GM23338 (cell line): ENCODE measurements around the gene ZNF485. TPM values are rescaled to one million over a fixed set of nuclear protein-coding genes. Genes with fewer than 3 reads are reported as not detected.

Experiments
- ATAC-seq: fragments of 200-7000 bp; cut with Tn5 transposase; 3 replicates; pipeline ENCODE4 v1.9.1; 2020
- DNase-seq: peaks from one replicate; pipeline ENCODE4 v3.0.0-alpha.2; 2015; ENCODE audit warnings: low spot score
- H2AFZ ChIP-seq: fragments of 200-600 bp; sonication (generic); 2 replicates; pipeline ENCODE4 v1.8.0; 2016; ENCODE audit warnings: antibody characterized with exemption, mild to moderate bottlenecking, moderate library complexity
- H3F3A ChIP-seq: fragments of 200-600 bp; sonication (generic); replicated peaks from 2 replicates; pipeline ENCODE4 v1.8.0; 2017; ENCODE audit warnings: antibody characterized with exemption, mixed run types, low read depth
- H3K27ac ChIP-seq: fragments of 200-600 bp; sonication (generic); 2 replicates; pipeline ENCODE4 v1.6.1; 2016; ENCODE audit warnings: low read depth
- H3K27me3 ChIP-seq: fragments of 200-600 bp; sonication (generic); 2 replicates; pipeline ENCODE4 v1.8.0; 2016; ENCODE audit warnings: mild to moderate bottlenecking, mixed run types, moderate library complexity; ENCODE audit not compliant: insufficient read depth
- H3K36me3 ChIP-seq: fragments of 200-600 bp; sonication (generic); 2 replicates; pipeline ENCODE4 v1.8.0; 2016; ENCODE audit warnings: mild to moderate bottlenecking; ENCODE audit not compliant: insufficient read depth
- H3K4me1 ChIP-seq: fragments of 200-600 bp; sonication (generic); 2 replicates; pipeline ENCODE4 v1.8.0; 2016; ENCODE audit warnings: mild to moderate bottlenecking, moderate library complexity; ENCODE audit not compliant: insufficient read depth
- H3K4me2 ChIP-seq: fragments of 200-600 bp; sonication (generic); 2 replicates; pipeline ENCODE4 v1.7.1; 2017; ENCODE audit warnings: mixed run types
- H3K4me3 ChIP-seq: fragments of 200-600 bp; sonication (generic); 2 replicates; pipeline ENCODE4 v1.6.1; 2016; ENCODE audit warnings: mixed run types
- H3K79me2 ChIP-seq: fragments of 200-600 bp; sonication (generic); replicated peaks from 2 replicates; pipeline ENCODE4 v1.8.0; 2017; ENCODE audit warnings: mild to moderate bottlenecking; ENCODE audit not compliant: insufficient read depth
- H3K9me2 ChIP-seq: fragments of 200-600 bp; sonication (generic); 2 replicates; pipeline ENCODE4 v1.8.0; 2017; ENCODE audit not compliant: insufficient read depth
- H4K20me1 ChIP-seq: fragments of 200-600 bp; sonication (generic); replicated peaks from 2 replicates; pipeline ENCODE4 v1.8.0; 2017; ENCODE audit warnings: mild to moderate bottlenecking; ENCODE audit not compliant: insufficient read depth
- H3K27ac Mint-ChIP-seq: 2 replicates; pipeline ENCODE4 v1.8.0; 2020; ENCODE audit warnings: inconsistent platforms, mild to moderate bottlenecking, moderate library complexity, mixed read lengths
- H3K27me3 Mint-ChIP-seq: 3 replicates; pipeline ENCODE4 v1.8.0; 2022; ENCODE audit warnings: low read depth, mild to moderate bottlenecking, moderate library complexity, mixed read lengths, inconsistent platforms; ENCODE audit not compliant: insufficient read depth, poor library complexity
- H3K36me3 Mint-ChIP-seq: 3 replicates; pipeline ENCODE4 v1.8.0; 2021; ENCODE audit warnings: low read depth, mild to moderate bottlenecking, inconsistent platforms, moderate library complexity, mixed read lengths
- H3K4me1 Mint-ChIP-seq: 3 replicates; pipeline ENCODE4 v1.8.0; 2020; ENCODE audit warnings: mild to moderate bottlenecking, inconsistent platforms, mixed read lengths
- H3K4me3 Mint-ChIP-seq: 3 replicates; pipeline ENCODE4 v1.8.0; 2021; ENCODE audit warnings: moderate library complexity, mild to moderate bottlenecking, inconsistent platforms, mixed read lengths
- H3K9me3 Mint-ChIP-seq: 3 replicates; pipeline ENCODE4 v1.8.0; 2020; ENCODE audit warnings: moderate library complexity, mild to moderate bottlenecking, inconsistent platforms, mixed read lengths
- CREB1 ChIP-seq: fragments of 250-450 bp; sonication (Bioruptor Pico); IDR thresholded peaks from 2 replicates; pipeline ENCODE4 v1.5.0; 2020; ENCODE audit warnings: low read depth, mild to moderate bottlenecking, moderate library complexity
- EZH2 ChIP-seq: fragments of 200-600 bp; sonication (generic); IDR thresholded peaks from one replicate; pipeline ENCODE4 v1.8.0; 2017; ENCODE audit warnings: antibody characterized with exemption, mild to moderate bottlenecking, low read depth; ENCODE audit not compliant: unreplicated experiment
- EZH2phosphoT487 ChIP-seq: fragments of 200-600 bp; sonication (generic); IDR thresholded peaks from one replicate; pipeline ENCODE4 v1.8.1; 2018; ENCODE audit warnings: antibody characterized with exemption; ENCODE audit not compliant: unreplicated experiment
- JUNB ChIP-seq: IDR thresholded peaks from one replicate; pipeline ENCODE4 v1.6.1; 2016; ENCODE audit warnings: antibody characterized with exemption; ENCODE audit not compliant: unreplicated experiment
- NANOG ChIP-seq: IDR thresholded peaks from 2 replicates; pipeline ENCODE4 v1.6.1; 2016; ENCODE audit warnings: antibody characterized with exemption, borderline replicate concordance
- POLR2AphosphoS5 ChIP-seq: IDR thresholded peaks from 2 replicates; pipeline ENCODE4 v1.6.1; 2016; ENCODE audit warnings: antibody characterized with exemption, low read depth
- STAT1 ChIP-seq: IDR thresholded peaks from one replicate; pipeline ENCODE4 v1.6.1; 2016; ENCODE audit warnings: antibody characterized with exemption; ENCODE audit not compliant: unreplicated experiment
- ZNF114 ChIP-seq: fragments of 250-450 bp; sonication (Bioruptor Pico); IDR thresholded peaks from 2 replicates; pipeline ENCODE4 v1.5.0; 2020; ENCODE audit warnings: mild to moderate bottlenecking, moderate library complexity
- ZNF331 ChIP-seq: fragments of 250-450 bp; sonication (Bioruptor Pico); IDR thresholded peaks from 2 replicates; pipeline ENCODE4 v1.5.0; 2020; ENCODE audit warnings: low read depth, mild to moderate bottlenecking, moderate library complexity
- polyA plus RNA-seq: library from polyadenylated mRNA; unstranded; fragments of >200 nt; fragmentation: Nextera tagmentation; extraction: Ambion mirVana; gene quantifications from 2 replicates; pipeline ENCODE4 v1.2.1, GENCODE V29; 2016
- total RNA-seq: library from RNA; depleted of rRNA; stranded (reverse); fragments of >200 nt; shearing (Covaris generic); gene quantifications from 2 replicates; pipeline ENCODE4 v1.2.3, GENCODE V29; 2014
- TF ChIP-seq, protein P1 (sequence below): IDR thresholded peaks from one replicate; pipeline ENCODE4 v1.6.1; 2018; ENCODE audit warnings: antibody characterized with exemption; ENCODE audit not compliant: unreplicated experiment
- TF ChIP-seq, protein P2 (sequence below): fragments of 250-450 bp; sonication (Bioruptor Pico); IDR thresholded peaks from 2 replicates; pipeline ENCODE4 v1.5.0; 2020; ENCODE audit warnings: mild to moderate bottlenecking, moderate library complexity
- TF ChIP-seq, protein P3 (sequence below): IDR thresholded peaks from 2 replicates; pipeline ENCODE4 v1.6.1; 2016; ENCODE audit warnings: antibody characterized with exemption
- TF ChIP-seq, protein P4 (sequence below), 2 experiments: fragments of 200-600 bp in 1 of 2; sonication (generic) in 1 of 2; conservative IDR thresholded peaks; 2 replicates each; pipeline versions ENCODE4 v1.5.1 to v1.6.1; 2016 to 2017; ENCODE audit warnings: antibody characterized with exemption in 2 of 2, low read depth in 2 of 2, mild to moderate bottlenecking in 2 of 2, moderate library complexity in 1 of 2

Gene ZNF485
- total and polyA plus RNA-seq, 2 experiments from 2014 or later = 5.7 to 7.8 TPM

DNA sequence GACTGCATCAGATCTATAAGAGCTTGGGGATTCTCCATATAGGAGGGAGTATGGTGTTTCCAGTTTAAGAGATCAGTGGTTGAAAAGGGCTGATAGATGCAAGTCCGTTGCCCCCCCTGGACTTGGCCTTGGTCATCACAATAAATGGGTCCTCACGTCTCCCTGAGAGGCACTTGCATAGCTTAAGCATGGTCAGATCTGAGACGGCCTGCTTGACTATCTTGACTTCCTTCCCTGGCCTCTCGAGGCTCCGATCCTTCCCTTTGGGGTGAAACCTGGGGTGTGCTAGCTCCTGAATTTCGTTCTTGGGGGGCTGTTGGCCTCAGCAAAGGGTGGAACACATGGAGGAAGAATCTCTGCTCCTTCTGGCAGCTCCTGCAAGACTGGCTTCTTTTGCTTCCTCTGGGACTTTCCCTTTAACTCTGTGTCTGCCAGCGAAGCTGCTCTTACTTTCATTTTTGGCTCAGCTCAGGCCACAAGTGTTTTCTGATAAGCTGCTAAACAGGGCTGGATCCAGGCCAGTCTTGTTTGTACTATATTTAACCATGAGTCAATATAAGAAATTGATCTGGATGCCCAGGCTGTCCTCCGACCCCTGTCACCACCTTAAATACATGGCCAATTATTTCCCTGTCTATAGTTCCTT, 11.2 kb upstream of the ZNF485 start:
- H4K20me1 ChIP-seq = no peaks in the 10 kb centered on the region
- peaks cover 3% of the 10 kb centered on the region; the same call in 2 of the 3 replicates for H3K36me3 Mint-ChIP-seq
- no peak overlapping the region for H3K27ac ChIP-seq
- peaks cover 54% of the 10 kb centered on the region for H3K9me3 Mint-ChIP-seq
- H2AFZ ChIP-seq = no peak overlapping the region
- no peaks in the 10 kb centered on the region for H3K79me2 ChIP-seq
- H3K27me3 Mint-ChIP-seq = peaks cover 5% of the 10 kb centered on the region
- H3K4me3 ChIP-seq = no peak overlapping the region
- no peaks in the 10 kb centered on the region for H3K4me1 Mint-ChIP-seq
- TF ChIP-seq STAT1 (no peak), EZH2 (no peak), ZNF331 (CRISPR knock-in tag) (no peak), CREB1 (CRISPR knock-in tag) (no peak), JUNB (no peak), EZH2phosphoT487 (no peak), POLR2AphosphoS5 (no peak), NANOG (no peak), ZNF114 (CRISPR knock-in tag) (no peak)
- TF ChIP-seq, protein P1, sequence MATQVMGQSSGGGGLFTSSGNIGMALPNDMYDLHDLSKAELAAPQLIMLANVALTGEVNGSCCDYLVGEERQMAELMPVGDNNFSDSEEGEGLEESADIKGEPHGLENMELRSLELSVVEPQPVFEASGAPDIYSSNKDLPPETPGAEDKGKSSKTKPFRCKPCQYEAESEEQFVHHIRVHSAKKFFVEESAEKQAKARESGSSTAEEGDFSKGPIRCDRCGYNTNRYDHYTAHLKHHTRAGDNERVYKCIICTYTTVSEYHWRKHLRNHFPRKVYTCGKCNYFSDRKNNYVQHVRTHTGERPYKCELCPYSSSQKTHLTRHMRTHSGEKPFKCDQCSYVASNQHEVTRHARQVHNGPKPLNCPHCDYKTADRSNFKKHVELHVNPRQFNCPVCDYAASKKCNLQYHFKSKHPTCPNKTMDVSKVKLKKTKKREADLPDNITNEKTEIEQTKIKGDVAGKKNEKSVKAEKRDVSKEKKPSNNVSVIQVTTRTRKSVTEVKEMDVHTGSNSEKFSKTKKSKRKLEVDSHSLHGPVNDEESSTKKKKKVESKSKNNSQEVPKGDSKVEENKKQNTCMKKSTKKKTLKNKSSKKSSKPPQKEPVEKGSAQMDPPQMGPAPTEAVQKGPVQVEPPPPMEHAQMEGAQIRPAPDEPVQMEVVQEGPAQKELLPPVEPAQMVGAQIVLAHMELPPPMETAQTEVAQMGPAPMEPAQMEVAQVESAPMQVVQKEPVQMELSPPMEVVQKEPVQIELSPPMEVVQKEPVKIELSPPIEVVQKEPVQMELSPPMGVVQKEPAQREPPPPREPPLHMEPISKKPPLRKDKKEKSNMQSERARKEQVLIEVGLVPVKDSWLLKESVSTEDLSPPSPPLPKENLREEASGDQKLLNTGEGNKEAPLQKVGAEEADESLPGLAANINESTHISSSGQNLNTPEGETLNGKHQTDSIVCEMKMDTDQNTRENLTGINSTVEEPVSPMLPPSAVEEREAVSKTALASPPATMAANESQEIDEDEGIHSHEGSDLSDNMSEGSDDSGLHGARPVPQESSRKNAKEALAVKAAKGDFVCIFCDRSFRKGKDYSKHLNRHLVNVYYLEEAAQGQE = no peak
- TF ChIP-seq, protein P2, sequence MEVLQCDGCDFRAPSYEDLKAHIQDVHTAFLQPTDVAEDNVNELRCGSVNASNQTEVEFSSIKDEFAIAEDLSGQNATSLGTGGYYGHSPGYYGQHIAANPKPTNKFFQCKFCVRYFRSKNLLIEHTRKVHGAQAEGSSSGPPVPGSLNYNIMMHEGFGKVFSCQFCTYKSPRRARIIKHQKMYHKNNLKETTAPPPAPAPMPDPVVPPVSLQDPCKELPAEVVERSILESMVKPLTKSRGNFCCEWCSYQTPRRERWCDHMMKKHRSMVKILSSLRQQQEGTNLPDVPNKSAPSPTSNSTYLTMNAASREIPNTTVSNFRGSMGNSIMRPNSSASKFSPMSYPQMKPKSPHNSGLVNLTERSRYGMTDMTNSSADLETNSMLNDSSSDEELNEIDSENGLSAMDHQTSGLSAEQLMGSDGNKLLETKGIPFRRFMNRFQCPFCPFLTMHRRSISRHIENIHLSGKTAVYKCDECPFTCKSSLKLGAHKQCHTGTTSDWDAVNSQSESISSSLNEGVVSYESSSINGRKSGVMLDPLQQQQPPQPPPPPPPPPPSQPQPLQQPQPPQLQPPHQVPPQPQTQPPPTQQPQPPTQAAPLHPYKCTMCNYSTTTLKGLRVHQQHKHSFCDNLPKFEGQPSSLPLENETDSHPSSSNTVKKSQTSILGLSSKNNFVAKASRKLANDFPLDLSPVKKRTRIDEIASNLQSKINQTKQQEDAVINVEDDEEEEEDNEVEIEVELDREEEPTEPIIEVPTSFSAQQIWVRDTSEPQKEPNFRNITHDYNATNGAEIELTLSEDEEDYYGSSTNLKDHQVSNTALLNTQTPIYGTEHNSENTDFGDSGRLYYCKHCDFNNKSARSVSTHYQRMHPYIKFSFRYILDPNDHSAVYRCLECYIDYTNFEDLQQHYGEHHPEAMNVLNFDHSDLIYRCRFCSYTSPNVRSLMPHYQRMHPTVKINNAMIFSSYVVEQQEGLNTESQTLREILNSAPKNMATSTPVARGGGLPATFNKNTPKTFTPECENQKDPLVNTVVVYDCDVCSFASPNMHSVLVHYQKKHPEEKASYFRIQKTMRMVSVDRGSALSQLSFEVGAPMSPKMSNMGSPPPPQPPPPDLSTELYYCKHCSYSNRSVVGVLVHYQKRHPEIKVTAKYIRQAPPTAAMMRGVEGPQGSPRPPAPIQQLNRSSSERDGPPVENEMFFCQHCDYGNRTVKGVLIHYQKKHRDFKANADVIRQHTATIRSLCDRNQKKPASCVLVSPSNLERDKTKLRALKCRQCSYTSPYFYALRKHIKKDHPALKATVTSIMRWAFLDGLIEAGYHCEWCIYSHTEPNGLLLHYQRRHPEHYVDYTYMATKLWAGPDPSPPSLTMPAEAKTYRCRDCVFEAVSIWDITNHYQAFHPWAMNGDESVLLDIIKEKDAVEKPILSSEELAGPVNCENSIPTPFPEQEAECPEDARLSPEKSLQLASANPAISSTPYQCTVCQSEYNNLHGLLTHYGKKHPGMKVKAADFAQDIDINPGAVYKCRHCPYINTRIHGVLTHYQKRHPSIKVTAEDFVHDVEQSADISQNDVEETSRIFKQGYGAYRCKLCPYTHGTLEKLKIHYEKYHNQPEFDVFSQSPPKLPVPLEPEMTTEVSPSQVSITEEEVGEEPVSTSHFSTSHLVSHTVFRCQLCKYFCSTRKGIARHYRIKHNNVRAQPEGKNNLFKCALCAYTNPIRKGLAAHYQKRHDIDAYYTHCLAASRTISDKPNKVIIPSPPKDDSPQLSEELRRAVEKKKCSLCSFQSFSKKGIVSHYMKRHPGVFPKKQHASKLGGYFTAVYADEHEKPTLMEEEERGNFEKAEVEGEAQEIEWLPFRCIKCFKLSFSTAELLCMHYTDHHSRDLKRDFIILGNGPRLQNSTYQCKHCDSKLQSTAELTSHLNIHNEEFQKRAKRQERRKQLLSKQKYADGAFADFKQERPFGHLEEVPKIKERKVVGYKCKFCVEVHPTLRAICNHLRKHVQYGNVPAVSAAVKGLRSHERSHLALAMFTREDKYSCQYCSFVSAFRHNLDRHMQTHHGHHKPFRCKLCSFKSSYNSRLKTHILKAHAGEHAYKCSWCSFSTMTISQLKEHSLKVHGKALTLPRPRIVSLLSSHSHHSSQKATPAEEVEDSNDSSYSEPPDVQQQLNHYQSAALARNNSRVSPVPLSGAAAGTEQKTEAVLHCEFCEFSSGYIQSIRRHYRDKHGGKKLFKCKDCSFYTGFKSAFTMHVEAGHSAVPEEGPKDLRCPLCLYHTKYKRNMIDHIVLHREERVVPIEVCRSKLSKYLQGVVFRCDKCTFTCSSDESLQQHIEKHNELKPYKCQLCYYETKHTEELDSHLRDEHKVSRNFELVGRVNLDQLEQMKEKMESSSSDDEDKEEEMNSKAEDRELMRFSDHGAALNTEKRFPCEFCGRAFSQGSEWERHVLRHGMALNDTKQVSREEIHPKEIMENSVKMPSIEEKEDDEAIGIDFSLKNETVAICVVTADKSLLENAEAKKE (CRISPR knock-in tag) = no peak
- TF ChIP-seq, protein P3, sequence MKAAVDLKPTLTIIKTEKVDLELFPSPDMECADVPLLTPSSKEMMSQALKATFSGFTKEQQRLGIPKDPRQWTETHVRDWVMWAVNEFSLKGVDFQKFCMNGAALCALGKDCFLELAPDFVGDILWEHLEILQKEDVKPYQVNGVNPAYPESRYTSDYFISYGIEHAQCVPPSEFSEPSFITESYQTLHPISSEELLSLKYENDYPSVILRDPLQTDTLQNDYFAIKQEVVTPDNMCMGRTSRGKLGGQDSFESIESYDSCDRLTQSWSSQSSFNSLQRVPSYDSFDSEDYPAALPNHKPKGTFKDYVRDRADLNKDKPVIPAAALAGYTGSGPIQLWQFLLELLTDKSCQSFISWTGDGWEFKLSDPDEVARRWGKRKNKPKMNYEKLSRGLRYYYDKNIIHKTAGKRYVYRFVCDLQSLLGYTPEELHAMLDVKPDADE = no peak
- TF ChIP-seq, protein P4, sequence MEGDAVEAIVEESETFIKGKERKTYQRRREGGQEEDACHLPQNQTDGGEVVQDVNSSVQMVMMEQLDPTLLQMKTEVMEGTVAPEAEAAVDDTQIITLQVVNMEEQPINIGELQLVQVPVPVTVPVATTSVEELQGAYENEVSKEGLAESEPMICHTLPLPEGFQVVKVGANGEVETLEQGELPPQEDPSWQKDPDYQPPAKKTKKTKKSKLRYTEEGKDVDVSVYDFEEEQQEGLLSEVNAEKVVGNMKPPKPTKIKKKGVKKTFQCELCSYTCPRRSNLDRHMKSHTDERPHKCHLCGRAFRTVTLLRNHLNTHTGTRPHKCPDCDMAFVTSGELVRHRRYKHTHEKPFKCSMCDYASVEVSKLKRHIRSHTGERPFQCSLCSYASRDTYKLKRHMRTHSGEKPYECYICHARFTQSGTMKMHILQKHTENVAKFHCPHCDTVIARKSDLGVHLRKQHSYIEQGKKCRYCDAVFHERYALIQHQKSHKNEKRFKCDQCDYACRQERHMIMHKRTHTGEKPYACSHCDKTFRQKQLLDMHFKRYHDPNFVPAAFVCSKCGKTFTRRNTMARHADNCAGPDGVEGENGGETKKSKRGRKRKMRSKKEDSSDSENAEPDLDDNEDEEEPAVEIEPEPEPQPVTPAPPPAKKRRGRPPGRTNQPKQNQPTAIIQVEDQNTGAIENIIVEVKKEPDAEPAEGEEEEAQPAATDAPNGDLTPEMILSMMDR (conservative IDR thresholded peaks at IDR 0.05; ENCODE audit: low read depth in 2 of 2) = no peak
- H3K4me1 ChIP-seq = no peaks in the 10 kb centered on the region
- H3F3A ChIP-seq = no peaks in the 10 kb centered on the region
- no peak overlapping the region for H3K4me2 ChIP-seq
- no peak overlapping the region for H3K4me3 Mint-ChIP-seq
- no peak for DNase-seq
- H3K27ac Mint-ChIP-seq = no peak overlapping the region
- H3K9me2 ChIP-seq = no peaks in the 10 kb centered on the region; the same call in 1 of the 2 replicates
- H3K36me3 ChIP-seq = no peaks in the 10 kb centered on the region
- ATAC-seq = no peak
- H3K27me3 ChIP-seq = no peaks in the 10 kb centered on the region
